ENCODE results near the gene CADPS. TPM values are rescaled to one million over a fixed set of nuclear protein-coding genes. Genes with fewer than 3 reads are reported as not detected.

The CADPS gene
- total RNA-seq, 1 donor from 2014 or later, result 270 TPM

GRCh38 chr3:62815981-62816380, 59.2 kb downstream of the CADPS start:
- no peak for FAIRE-seq
- DNase-seq (ENCODE audit: low spot score in 2 of 2), result no peak

DNA sequence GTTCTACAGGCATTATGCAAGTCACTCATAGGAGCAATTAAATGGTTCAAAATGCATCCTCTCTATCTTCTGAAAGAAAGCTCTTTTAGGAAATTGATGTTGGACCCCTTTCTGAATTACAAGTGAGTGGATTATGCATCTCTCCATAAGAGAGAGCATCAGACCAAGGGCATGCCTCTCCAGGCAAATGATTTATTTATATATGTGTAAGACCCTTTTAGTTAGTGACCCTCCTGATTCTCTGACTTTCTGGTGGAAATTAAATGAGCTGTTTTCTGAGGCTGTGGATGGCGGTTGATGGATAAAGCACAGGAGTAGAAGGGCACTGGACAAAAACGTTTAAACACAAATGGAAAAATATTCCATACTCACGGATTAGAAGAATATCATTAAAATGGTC, 62.6 kb downstream of the CADPS start:
- no peak for FAIRE-seq
- DNase-seq (ENCODE audit: low spot score in 2 of 2), result no peak

- no peak for FAIRE-seq
Measured at GRCh38 chr3:62811119-62811518, 64.1 kb downstream of the CADPS start.

DNA sequence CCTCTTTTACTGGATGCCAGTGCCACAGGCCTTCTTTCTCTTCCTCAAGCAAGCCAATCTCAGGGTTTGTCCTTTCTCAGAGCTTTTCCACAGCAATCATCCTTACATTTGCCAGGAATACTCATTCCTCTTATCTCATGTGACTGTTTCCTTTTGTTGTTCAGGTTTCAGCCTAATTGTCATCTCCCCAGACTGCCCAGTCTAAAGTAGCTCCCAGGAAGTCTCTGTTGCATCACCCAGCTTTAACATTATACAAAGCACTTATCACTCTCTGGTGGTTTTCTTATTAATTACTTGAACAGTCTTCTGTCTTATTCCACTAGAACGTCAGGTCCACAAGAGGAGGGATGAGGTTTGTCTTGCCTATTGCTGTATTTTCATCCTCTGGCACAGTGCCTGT, 65.8 kb downstream of the CADPS start:
- FAIRE-seq, result no peak

More at GRCh38 chr3:62811119-62811518, 64.1 kb downstream of the CADPS start:
- DNase-seq (ENCODE audit: low spot score in 2 of 2), result no peak

DNA sequence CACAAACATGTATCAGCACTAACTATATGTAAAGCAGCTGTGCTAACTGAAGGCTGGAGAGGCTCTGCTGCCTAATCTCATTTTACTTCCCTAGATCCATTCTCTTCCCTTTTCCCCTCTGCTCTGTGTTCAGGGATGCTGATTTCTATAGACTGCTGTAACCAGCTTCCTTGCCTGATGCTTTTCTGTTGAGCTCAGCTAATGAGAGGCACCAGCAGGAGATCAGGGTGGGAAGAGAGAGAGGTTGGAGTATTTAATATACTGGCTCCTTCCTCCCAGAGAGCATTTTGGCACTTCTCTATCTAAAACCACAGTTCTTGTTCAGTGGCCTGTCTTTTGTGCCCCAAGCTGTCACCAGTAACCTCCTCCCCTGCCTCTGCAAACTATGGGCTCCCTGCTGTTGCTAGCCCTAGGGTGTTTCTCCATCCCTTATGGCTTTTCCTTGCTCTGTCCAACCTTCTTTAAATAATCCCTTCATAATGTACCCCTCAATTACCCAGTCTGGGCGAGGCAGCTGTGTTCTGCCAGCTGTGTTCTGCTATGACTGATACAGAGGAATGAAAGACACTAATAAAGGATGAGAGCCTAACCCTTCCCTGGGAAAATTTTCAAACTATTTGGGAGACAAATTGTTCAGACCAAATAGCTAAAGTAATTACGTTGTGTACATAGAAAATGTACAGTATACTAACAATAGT, 69.5 kb downstream of the CADPS start:
- no peak for DNase-seq (ENCODE audit: low spot score in 2 of 2)
- FAIRE-seq, result no peak

More for the DNA sequence above, 65.8 kb downstream of the CADPS start:
- DNase-seq (ENCODE audit: low spot score in 2 of 2), result no peak

DNA sequence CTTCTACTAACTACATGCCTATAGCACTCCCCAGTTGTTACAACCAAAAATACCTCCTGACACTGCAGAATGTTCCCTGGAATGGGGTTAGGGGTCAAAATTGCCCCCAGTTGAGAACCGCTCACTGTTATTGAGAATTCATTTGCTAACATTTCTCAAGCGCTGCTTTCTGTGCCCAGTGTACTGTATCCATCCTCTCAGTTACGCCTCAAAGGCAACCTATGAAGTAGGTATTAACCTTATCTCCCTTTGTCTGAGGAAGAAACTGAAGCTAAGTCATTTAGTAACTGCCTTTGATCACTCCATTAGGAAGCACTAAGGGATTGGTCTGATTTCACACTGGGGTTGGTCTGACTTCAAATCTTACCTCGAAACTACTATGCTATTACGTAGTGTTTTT, 70.1 kb downstream of the CADPS start:
- FAIRE-seq (no peak), DNase-seq (ENCODE audit: low spot score in 2 of 2) (no peak)

DNA sequence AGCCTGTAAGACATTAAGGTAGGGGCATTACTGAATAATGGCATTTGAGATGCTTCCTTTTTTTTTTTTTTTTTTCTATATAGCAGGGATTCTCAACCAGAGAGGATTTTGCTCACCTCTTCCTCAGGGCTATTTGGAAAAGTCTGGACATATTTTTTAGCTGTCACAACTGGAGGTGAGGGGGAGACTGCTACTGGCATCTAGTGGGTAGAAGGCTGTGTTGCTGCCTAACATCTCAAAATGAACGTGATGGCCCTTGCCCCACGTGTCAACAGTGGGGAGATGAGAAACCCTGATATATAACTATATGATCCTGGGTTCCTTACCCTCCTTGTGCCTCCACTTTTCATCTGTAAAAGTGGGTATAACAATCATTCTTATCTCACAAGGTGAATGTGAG, 71.9 kb downstream of the CADPS start:
- FAIRE-seq (no peak), DNase-seq (ENCODE audit: low spot score in 2 of 2) (no peak)

DNA sequence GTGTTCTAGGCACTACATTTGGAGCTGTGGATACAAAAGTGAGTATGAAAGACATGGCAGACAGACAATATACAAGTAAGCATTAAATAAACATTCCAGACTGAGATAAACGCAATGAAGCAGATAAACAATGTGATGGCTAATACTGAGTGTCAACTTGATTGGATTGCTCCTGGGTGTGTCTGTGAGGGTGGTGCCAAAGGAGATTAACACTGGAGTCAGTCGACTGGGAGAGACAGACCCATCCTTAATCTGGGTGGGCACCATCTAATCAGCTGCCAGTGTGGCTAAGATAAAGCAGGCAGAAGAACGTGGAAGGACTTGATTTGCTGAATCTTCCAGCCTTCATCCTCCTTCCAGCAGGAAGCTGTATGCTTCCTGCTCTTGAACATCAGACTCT, 77.2 kb downstream of the CADPS start:
- no peak for DNase-seq (ENCODE audit: low spot score in 2 of 2)
- no peak for FAIRE-seq

DNA sequence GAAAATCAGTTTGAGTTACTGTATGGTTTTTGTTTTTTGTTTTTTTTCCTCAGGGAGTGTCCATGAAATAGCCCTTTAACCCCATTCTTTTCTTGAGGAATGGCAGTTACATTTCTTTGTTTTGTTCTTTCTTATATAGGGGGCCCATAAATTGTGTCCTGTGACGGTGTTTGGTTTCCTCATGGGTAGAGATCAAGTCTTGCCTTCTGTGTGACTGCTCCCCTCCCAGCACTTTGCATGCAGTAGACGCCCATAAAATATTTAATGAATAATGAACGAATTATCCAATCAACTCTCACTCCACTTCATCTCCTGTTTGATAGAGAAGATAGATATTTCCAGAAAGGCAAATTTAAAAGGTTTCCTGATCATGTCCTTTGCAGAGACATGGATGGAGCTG, 78.1 kb downstream of the CADPS start:
- no peak for FAIRE-seq

DNA sequence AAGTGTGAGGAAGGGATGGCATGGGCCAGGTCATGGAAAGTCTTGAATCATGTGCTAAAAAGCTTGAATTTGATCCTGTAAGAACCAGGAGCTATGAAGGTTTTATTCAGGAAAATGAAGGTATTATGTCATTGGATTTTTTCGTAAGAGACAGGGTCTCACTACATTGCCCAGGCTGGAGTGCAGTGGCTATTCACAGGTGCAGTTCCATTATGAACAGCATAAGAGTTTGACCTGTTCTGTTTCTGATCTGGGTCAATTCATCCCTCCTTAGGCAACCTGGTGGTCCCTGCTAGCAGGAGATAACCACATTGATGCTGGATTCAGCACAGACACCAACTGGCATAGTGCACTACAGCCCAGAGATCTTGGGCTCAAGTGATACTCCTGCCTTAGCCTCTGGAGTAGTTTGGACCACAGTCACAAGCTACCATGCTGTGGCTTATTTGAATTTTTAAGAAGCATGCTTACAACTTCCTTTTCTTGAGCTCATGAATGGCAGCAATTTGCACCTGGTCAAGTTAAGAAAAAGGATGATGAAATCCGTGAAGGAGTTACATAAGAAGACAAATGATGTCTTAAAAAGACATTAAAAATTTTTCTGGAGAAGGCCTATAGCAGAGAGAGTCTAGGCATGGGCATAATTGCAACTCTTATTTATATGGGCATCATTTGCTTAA, 79.1 kb downstream of the CADPS start:
- DNase-seq (ENCODE audit: low spot score in 2 of 2), result no peak
- FAIRE-seq, result no peak

More for the DNA sequence above, 78.1 kb downstream of the CADPS start:
- no peak for DNase-seq (ENCODE audit: low spot score in 2 of 2)

DNA sequence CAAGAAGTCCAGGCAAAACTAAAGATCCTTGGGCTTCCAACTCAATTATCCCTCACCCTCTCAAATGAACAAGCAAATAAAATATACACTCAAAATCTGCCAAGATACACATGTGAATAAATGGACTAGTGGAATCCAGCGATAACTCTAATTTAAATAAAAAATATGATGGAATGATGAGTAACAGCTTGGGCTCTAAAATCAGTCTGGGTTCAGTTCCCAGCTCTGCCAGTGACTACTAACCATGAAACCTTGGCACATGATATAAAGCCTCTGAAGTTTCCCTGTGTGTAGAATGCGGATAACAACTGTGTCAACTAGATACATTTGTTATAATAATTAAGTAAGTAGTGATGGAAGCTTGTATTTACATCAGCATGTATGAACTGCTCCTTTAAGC, 81.3 kb downstream of the CADPS start:
- no peak for DNase-seq (ENCODE audit: low spot score in 2 of 2)
- FAIRE-seq, result no peak

DNA sequence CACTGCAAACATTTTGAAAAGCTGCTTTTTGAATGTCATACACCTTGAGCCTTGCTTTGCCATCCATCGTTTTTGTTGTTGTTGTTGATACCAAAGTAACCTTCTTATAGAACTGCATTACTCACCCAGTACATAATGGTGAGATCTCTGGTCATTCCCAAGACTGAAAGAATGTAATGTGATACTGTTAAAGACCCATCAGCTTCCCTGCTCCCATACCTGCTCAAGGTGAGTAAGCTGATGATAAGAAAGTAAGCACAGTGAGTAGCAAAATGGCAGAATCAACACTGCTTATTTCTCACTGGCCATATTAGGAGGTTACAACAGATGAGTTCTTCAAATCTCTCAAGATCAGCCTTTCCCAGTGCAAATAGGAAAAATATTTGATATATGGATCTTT, 89.8 kb downstream of the CADPS start:
- DNase-seq (ENCODE audit: low spot score in 2 of 2), result no peak
- no peak for FAIRE-seq

DNA sequence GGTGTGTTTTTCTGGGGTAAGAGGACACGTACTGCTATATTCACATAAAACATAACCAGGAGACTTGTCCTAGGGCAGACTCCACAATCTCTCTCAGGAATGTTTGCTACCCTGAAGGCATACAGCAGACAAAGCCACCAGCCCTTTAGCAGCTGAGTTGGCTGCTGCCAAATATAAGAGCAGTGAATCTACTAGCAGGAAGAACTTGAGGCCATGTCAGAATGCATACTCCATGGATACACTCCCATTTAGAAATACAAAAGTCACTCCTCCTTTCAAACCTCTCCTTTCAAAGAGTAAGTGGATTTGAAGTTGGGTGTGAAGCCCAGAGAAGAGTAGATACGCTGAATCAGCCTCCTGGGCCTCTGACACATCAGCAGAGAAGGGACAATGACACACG, 94.1 kb downstream of the CADPS start:
- DNase-seq (ENCODE audit: low spot score in 2 of 2), result no peak
- no peak for FAIRE-seq

DNA sequence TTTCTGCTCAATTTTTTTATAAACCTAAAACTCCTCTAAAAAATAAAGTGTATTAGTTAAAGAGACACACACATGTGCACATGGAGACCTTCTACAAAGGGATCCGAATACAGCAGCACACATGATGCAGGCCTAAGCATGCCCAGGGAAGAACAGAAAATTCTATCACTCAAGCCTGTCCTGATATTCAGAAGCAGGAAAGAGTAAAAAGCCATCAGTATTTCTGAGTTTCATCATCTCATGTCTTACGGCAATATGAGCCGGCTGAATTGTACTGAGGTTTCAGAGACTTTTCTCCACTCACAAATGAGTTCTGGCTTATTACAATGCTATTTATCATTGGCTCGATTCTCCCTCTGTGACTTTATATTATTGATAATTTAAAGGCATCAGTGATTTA, 97.5 kb downstream of the CADPS start:
- FAIRE-seq (no peak), DNase-seq (ENCODE audit: low spot score in 2 of 2) (no peak)

GRCh38 chr3:62777130-62777529, 98.1 kb downstream of the CADPS start:
- FAIRE-seq (no peak), DNase-seq (ENCODE audit: low spot score in 2 of 2) (no peak)

DNA sequence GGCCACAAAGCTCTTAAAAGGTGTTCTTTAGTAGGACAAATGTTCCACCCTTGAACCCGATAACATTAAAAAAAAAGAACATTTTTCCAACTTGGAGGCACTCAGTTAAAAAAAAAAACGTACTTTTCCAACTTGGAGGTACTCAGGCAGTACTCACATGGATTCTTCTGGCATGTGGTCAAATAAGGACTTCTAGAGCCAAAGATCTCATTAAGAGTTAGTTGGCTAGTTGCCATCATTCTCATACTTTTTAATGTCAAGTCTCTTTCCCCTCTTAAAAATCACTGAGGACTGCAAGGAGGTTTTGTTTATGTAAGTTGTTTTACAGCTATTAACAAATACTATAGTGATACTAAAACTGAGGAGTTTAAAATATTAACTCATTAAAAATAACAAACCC, 101.0 kb downstream of the CADPS start:
- FAIRE-seq (no peak), DNase-seq (ENCODE audit: low spot score in 2 of 2) (no peak)

DNA sequence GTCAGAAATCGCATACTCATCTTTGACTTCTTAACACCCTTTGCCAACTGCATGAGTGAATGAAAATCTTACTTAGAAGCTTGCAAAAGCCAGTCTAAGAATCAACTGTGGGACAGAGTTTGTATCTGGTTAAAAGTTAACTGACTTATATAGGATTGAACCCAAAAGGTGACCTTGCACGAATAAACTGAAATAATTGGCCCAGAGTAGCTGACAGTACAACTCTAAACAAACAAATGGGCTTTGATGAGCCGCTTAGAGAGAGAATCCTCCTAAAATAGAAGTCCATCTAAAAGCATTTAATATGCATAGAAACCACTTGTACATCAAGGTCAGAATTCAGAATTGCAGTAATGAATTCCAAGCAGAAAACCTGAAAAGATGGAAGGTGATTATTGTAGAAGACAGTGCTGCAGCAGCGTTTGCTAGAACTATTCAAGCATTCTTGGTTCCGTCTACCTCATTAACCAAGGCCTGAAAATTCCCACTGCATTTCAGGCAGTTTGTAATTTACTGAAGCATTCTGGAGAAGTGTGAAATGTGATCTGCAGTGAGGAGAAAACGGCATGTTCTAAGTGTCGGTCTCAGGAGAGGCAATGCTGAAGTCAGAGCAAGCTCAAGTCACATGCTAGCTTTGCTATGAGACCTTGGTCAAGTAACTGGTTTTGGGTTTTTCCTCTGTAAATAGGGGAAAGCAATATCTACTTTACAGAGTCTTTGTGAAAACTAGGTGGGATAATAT, 103.7 kb downstream of the CADPS start:
- FAIRE-seq (no peak), DNase-seq (ENCODE audit: low spot score in 2 of 2) (no peak)

DNA sequence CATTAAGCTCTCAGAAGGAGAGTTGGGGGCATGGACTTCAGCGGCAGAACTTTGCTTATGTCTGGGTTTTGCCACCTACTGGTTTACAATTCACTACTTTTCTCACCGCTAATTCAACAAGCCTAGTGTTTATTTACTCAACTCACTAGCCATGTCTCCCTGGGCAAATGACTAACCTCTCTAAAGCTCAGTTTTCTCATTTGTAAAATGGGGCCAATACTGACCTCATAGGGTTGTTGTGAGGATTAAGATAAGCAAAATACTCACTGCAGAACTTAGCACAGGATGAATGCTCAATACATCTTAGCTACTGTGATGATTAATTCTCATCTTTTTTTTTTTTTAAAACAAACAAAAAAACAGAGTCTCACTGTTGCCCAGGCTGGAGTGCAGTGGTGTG, 106.3 kb downstream of the CADPS start:
- FAIRE-seq, result no peak
- no peak for DNase-seq (ENCODE audit: low spot score in 2 of 2)

DNA sequence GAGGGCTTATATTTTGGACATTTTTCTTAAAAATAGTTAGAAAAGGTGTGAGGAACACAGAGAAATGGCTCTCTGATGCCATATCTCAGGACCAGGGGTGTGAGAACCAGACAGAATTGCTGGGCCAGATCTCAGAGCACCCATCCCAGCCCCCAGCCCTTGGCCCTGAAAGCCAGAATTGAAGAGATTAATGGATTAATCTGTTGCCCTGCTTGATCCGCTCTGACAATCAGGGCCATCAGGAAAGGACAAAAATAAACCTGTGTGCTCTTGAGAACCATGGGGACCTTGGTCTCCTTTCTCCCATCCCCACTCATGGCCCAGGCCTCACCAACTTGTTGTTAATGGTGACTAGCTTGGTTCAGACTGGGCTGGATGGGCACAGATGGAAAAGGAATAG, 113.5 kb downstream of the CADPS start:
- FAIRE-seq (no peak), DNase-seq (ENCODE audit: low spot score in 2 of 2) (no peak)

DNA sequence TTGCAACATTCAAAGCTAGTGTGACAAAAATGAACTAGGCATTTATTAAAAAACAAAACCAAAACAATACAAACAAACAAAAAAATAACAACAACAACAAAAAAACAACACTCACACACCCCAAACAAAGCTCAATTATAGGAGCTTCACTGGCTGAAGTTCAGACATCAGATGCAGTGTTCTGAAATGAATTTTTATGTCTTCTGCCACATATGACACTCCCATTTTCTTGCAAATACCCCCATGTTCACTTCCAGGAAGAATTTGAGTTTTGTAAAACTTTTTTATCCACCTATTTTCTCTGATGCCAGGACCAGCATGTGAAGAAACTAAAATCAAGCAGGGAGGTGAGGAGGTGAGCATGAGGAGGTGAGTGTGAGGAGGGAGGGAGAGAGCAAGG, 113.9 kb downstream of the CADPS start:
- no peak for DNase-seq (ENCODE audit: low spot score in 2 of 2)
- FAIRE-seq, result no peak

DNA sequence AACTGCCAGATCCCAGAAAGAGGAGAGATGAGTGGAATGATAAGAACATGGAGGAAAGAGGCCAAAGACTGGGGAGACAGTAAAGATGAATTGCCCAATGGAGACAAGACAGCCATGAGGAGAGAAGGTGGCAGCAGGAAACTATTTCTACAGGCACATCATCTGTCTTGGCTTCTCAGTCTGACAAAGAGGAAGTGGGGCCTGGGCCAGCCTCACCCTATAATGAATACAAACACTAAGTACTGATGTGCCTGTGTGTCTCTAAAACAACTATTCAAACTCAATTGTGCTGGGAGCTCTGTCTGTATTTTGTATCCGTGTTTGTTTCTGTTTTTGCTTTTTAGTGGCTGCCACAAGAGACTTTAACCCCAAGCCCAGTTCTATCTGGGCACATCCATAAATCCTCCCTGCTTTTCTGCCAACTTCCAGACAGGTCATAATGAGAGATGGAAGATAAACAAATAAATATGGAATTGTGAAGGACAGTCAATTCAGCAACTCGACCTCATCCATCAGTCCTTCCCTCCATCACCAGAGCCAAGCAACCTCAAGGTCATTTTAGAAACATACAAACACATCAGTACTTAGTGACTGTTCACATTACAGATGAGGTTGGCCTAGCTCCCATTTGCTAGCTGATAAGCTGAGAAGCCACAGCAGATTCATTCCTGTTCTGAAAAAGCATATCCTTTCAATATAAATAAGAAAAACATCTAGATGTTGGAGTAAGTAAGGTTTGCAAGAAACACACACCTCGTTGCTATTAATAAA, 116.7 kb downstream of the CADPS start:
- FAIRE-seq (no peak), DNase-seq (ENCODE audit: low spot score in 2 of 2) (no peak)
